HK-2 (cell line): ENCODE measurements around the gene CEP152.
"Not testable (repeated sequence)": the region's sequence is repeated elsewhere in the genome, so short reads cannot be mapped to it uniquely, and the experiment has no call there.

Experiments used
- DNase-seq: peaks from one replicate; pipeline ENCODE4 v3.0.0-alpha.2; 2018; ENCODE audit not compliant: unreplicated experiment

The CEP152 gene

GRCh38 chr15:48810414-48811324 is at the start of gene CEP152:
Gene CEP152, minus strand, starts transcription at chr15:48811069. Its CDS starts 5,420 bp downstream, at chr15:48805649.
- DNase-seq: peak; percentile 94

- no peak for DNase-seq
Observed at GRCh38 chr15:48859426-48859825, 48.6 kb upstream of the CEP152 start.

- DNase-seq: no peak
Observed at GRCh38 chr15:48858401-48858800, 47.5 kb upstream of the CEP152 start.

- no peak for DNase-seq
Observed at GRCh38 chr15:48856942-48857341, 46.1 kb upstream of the CEP152 start.

GRCh38 chr15:48855501-48856440 is 44.9 kb upstream of the CEP152 start:
- DNase-seq: no peak

GRCh38 chr15:48854434-48854833 is 43.6 kb upstream of the CEP152 start:
- not testable (repeated sequence) for DNase-seq

- no peak for DNase-seq
Observed at GRCh38 chr15:48851956-48852355, 41.1 kb upstream of the CEP152 start.

- DNase-seq: no peak
Observed at GRCh38 chr15:48850648-48851047, 39.8 kb upstream of the CEP152 start.

- DNase-seq: no peak
Observed at GRCh38 chr15:48845123-48845522, 34.3 kb upstream of the CEP152 start.

GRCh38 chr15:48842501-48842900 is 31.6 kb upstream of the CEP152 start:
- DNase-seq: no peak

GRCh38 chr15:48834756-48835155 is 23.9 kb upstream of the CEP152 start:
- no peak for DNase-seq

- no peak for DNase-seq
Observed at GRCh38 chr15:48833526-48834239, 22.8 kb upstream of the CEP152 start.

GRCh38 chr15:48832648-48833047 is 21.8 kb upstream of the CEP152 start:
- no peak for DNase-seq

- DNase-seq: no peak
Observed at GRCh38 chr15:48828906-48829305, 18.0 kb upstream of the CEP152 start.

- no peak for DNase-seq
Observed at GRCh38 chr15:48828471-48828870, 17.6 kb upstream of the CEP152 start.

GRCh38 chr15:48825075-48825474 is 14.2 kb upstream of the CEP152 start:
- no peak for DNase-seq

- DNase-seq: no peak
Observed at GRCh38 chr15:48823706-48824105, 12.8 kb upstream of the CEP152 start.

GRCh38 chr15:48823237-48823636 is 12.4 kb upstream of the CEP152 start:
- DNase-seq: no peak

GRCh38 chr15:48814286-48814685 is 3.4 kb upstream of the CEP152 start:
- DNase-seq: no peak

- DNase-seq: no peak
Observed at GRCh38 chr15:48811325-48811958, 573 bp upstream of the CEP152 start.

GRCh38 chr15:48806151-48806550 is 4.7 kb downstream of the CEP152 start:
- no peak for DNase-seq
